Measurements from ENCODE around the gene UQCR10. TPM values are rescaled to one million over a fixed set of nuclear protein-coding genes. Genes with fewer than 3 reads are reported as not detected.

The UQCR10 gene
- total RNA-seq, 1 donor from 2014 or later = 77.4 TPM

- no peak overlapping the region for H3K4me3 Mint-ChIP-seq (ENCODE audit: unreplicated experiment)
Observed at GRCh38 chr22:29756341-29756740, 10.8 kb upstream of the UQCR10 start.

DNA sequence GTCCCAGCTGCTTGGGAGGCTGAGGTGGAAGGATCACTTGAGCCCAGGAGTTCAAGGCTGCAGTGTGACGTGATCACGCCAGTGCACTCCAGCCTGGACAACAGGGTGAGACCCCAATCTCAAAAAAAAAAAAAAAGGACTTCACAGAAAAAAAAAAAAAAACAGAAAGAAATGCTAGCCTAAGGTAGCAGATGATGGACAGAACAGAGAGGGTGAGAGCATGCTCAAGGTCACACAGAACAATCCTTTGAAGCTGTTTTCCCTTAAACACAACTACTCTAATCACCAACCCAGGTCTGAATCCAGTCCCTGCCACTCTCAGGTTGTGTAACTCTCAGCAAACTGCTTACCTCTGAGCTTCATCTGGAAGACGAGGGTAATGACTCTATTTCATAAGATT is 10.1 kb upstream of the UQCR10 start:
- Mint-ChIP-seq H3K27me3 (ENCODE audit: unreplicated experiment) (no peaks in the 10 kb centered on the region), H3K4me1 (ENCODE audit: unreplicated experiment) (peaks cover 12% of the 10 kb centered on the region), H3K4me3 (ENCODE audit: unreplicated experiment) (no peak overlapping the region), H3K36me3 (ENCODE audit: unreplicated experiment) (no peaks in the 10 kb centered on the region), H3K9me3 (ENCODE audit: unreplicated experiment) (no peaks in the 10 kb centered on the region), H3K27ac (ENCODE audit: unreplicated experiment) (no peak overlapping the region)
- no peak for DNase-seq (ENCODE audit: extremely low spot score, unreplicated experiment)
- TF ChIP-seq, protein P1, sequence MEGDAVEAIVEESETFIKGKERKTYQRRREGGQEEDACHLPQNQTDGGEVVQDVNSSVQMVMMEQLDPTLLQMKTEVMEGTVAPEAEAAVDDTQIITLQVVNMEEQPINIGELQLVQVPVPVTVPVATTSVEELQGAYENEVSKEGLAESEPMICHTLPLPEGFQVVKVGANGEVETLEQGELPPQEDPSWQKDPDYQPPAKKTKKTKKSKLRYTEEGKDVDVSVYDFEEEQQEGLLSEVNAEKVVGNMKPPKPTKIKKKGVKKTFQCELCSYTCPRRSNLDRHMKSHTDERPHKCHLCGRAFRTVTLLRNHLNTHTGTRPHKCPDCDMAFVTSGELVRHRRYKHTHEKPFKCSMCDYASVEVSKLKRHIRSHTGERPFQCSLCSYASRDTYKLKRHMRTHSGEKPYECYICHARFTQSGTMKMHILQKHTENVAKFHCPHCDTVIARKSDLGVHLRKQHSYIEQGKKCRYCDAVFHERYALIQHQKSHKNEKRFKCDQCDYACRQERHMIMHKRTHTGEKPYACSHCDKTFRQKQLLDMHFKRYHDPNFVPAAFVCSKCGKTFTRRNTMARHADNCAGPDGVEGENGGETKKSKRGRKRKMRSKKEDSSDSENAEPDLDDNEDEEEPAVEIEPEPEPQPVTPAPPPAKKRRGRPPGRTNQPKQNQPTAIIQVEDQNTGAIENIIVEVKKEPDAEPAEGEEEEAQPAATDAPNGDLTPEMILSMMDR (IDR thresholded peaks at IDR 0.05) = no peak

More at GRCh38 chr22:29756341-29756740, 10.8 kb upstream of the UQCR10 start:
- H3K27ac Mint-ChIP-seq (ENCODE audit: unreplicated experiment) = no peak overlapping the region
- H3K4me1 Mint-ChIP-seq (ENCODE audit: unreplicated experiment) = peaks cover 12% of the 10 kb centered on the region
- no peaks in the 10 kb centered on the region for H3K27me3 Mint-ChIP-seq (ENCODE audit: unreplicated experiment)
- no peaks in the 10 kb centered on the region for H3K36me3 Mint-ChIP-seq (ENCODE audit: unreplicated experiment)
- H3K9me3 Mint-ChIP-seq (ENCODE audit: unreplicated experiment) = no peaks in the 10 kb centered on the region
- TF ChIP-seq, protein P1 (IDR thresholded peaks at IDR 0.05) = no peak
- DNase-seq (ENCODE audit: extremely low spot score, unreplicated experiment) = no peak

DNA sequence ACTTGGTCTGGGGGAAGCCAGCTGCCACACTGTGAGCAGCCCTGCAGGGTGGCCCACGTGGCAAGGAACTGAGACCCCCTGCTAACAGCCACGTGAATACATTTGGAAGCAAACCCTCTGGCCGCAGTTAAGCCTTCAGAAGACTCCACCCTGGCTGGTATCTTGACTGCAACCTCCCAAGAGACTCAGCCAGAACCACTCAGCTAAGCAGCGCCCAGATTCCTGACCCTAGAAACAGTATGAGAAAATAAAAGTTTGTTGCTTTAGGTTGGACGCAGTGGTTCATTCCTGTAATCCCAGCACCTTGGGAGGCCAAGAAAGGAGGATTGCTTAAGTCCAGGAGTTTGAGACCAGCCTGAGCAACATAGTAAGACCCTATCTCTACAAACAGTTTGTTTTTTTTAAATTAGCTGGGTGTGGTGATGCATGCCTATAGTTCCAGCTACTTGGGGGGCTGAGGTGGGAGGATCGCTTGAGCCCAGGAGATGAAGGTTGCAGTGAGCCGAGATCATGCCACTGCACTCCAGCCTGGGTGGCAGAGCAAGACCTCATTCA is 9.0 kb upstream of the UQCR10 start:
- H3K4me3 Mint-ChIP-seq (ENCODE audit: unreplicated experiment) = no peak overlapping the region
- no peaks in the 10 kb centered on the region for H3K9me3 Mint-ChIP-seq (ENCODE audit: unreplicated experiment)
- H3K4me1 Mint-ChIP-seq (ENCODE audit: unreplicated experiment) = peaks cover 12% of the 10 kb centered on the region
- DNase-seq (ENCODE audit: extremely low spot score, unreplicated experiment) = no peak
- TF ChIP-seq, protein P1 (IDR thresholded peaks at IDR 0.05) = no peak
- no peaks in the 10 kb centered on the region for H3K36me3 Mint-ChIP-seq (ENCODE audit: unreplicated experiment)
- no peaks in the 10 kb centered on the region for H3K27me3 Mint-ChIP-seq (ENCODE audit: unreplicated experiment)
- no peak overlapping the region for H3K27ac Mint-ChIP-seq (ENCODE audit: unreplicated experiment)

- TF ChIP-seq, protein P1 (IDR thresholded peaks at IDR 0.05) = no peak
- DNase-seq (ENCODE audit: extremely low spot score, unreplicated experiment) = no peak
- Mint-ChIP-seq H3K4me3 (ENCODE audit: unreplicated experiment) (no peak overlapping the region), H3K27me3 (ENCODE audit: unreplicated experiment) (no peaks in the 10 kb centered on the region), H3K4me1 (ENCODE audit: unreplicated experiment) (peaks cover 12% of the 10 kb centered on the region), H3K9me3 (ENCODE audit: unreplicated experiment) (no peaks in the 10 kb centered on the region), H3K27ac (ENCODE audit: unreplicated experiment) (no peak overlapping the region), H3K36me3 (ENCODE audit: unreplicated experiment) (no peaks in the 10 kb centered on the region)
Observed at GRCh38 chr22:29758959-29759358, 8.2 kb upstream of the UQCR10 start.

GRCh38 chr22:29762263-29762662 is 4.9 kb upstream of the UQCR10 start:
- TF ChIP-seq, protein P1 (IDR thresholded peaks at IDR 0.05) = no peak
- Mint-ChIP-seq H3K27me3 (ENCODE audit: unreplicated experiment) (no peaks in the 10 kb centered on the region), H3K36me3 (ENCODE audit: unreplicated experiment) (no peaks in the 10 kb centered on the region), H3K9me3 (ENCODE audit: unreplicated experiment) (no peaks in the 10 kb centered on the region), H3K27ac (ENCODE audit: unreplicated experiment) (no peak overlapping the region), H3K4me3 (ENCODE audit: unreplicated experiment) (no peak overlapping the region), H3K4me1 (ENCODE audit: unreplicated experiment) (peaks cover 28% of the 10 kb centered on the region)
- no peak for DNase-seq (ENCODE audit: extremely low spot score, unreplicated experiment)
